Glutamatergic neuron (in vitro differentiated cells): ENCODE results near the gene PML. TPM values are rescaled to one million over a fixed set of nuclear protein-coding genes. Genes with fewer than 3 reads are reported as not detected.

Experiments
- DNase-seq: peaks from one replicate; pipeline ENCODE4 v3.0.0; 2022
- H3K27ac Mint-ChIP-seq: one replicate; pipeline ENCODE4 v1.8.0; 2020; ENCODE audit warnings: mild to moderate bottlenecking, mixed read lengths, inconsistent platforms; ENCODE audit not compliant: unreplicated experiment
- H3K27me3 Mint-ChIP-seq: one replicate; pipeline ENCODE4 v1.8.0; 2020; ENCODE audit warnings: mild to moderate bottlenecking, moderate library complexity, mixed read lengths, inconsistent platforms; ENCODE audit not compliant: unreplicated experiment
- H3K36me3 Mint-ChIP-seq: one replicate; pipeline ENCODE4 v1.8.0; 2020; ENCODE audit warnings: mild to moderate bottlenecking, mixed read lengths, inconsistent platforms; ENCODE audit not compliant: unreplicated experiment
- H3K4me1 Mint-ChIP-seq: one replicate; pipeline ENCODE4 v1.8.0; 2020; ENCODE audit warnings: mild to moderate bottlenecking, low read depth, mixed read lengths, inconsistent platforms; ENCODE audit not compliant: unreplicated experiment
- H3K4me3 Mint-ChIP-seq: one replicate; pipeline ENCODE4 v1.8.0; 2020; ENCODE audit warnings: mild to moderate bottlenecking, mixed read lengths, inconsistent platforms; ENCODE audit not compliant: unreplicated experiment
- H3K9me3 Mint-ChIP-seq: one replicate; pipeline ENCODE4 v1.8.0; 2020; ENCODE audit warnings: mild to moderate bottlenecking, moderate library complexity, mixed read lengths, inconsistent platforms; ENCODE audit not compliant: unreplicated experiment
- CTCF ChIP-seq: fragments of 200-600 bp; sonication (generic); IDR thresholded peaks from one replicate; pipeline ENCODE4 v1.5.0; 2021; ENCODE audit not compliant: partially characterized antibody, unreplicated experiment
- total RNA-seq: library from RNA; stranded (reverse); fragmentation: NEBNext Ultra II Directional; extraction: Animal tissue kit (Norgen Biotek cat#: 25700); gene quantifications from one replicate; pipeline ENCODE4 v1.2.1, GENCODE V29; 2021; ENCODE audit not compliant: unreplicated experiment

The PML gene
- total RNA-seq, 1 donor from 2014 or later = 27.6 TPM

DNA sequence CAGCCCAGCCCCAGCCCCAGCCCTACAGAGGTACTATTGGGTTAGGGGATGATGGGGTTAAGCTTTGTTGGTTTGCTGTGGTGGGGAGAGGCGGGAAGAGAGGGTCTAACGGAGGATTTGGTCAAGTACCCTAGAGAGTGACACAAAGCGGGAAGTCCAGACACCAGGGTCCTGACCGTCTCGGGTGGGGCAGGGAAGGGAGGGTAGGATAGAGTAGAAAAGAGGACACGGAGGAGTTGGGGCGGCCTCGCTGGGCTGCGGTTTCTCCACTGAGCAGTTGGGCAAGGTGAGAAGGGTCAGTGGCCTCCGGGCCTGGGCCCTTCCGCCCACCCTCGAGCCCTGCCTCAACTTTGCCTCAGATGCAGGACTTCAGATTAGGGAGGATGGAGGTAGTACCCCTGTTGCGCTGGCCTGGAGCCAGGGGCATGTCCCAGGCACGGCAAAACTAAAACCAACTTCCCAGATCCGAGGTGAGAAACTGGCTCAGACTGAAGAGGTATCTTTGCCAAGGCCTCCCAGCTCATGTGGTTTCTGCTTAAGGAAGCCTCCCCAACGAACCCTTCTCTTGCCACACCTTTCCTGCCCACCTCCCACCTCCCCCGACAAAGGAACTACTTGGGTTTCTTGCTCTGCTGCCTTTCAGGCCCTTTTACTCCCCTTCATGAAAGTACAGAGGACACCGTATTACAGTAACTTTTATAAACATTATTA, 551 bp downstream of the PML start:
- no peak for TF ChIP-seq CTCF
- DNase-seq = no peak
- Mint-ChIP-seq H3K27ac (no peak overlapping the region), H3K9me3 (peaks cover 1% of the 10 kb centered on the region), H3K27me3 (peaks cover 5% of the 10 kb centered on the region), H3K36me3 (no peaks in the 10 kb centered on the region), H3K4me3 (peak overlapping the region; percentile 98), H3K4me1 (peaks cover 8% of the 10 kb centered on the region)

GRCh38 chr15:73996267-73996666, 1.8 kb downstream of the PML start:
- peaks cover 2% of the 10 kb centered on the region for H3K27me3 Mint-ChIP-seq
- TF ChIP-seq CTCF = no peak

GRCh38 chr15:73996939-73997338, 2.4 kb downstream of the PML start:
- no peak for TF ChIP-seq CTCF
- peaks cover 8% of the 10 kb centered on the region for H3K4me1 Mint-ChIP-seq
- H3K27ac Mint-ChIP-seq = no peak overlapping the region
- H3K4me3 Mint-ChIP-seq = no peak overlapping the region
- DNase-seq = no peak
- peaks cover 2% of the 10 kb centered on the region for H3K27me3 Mint-ChIP-seq
- peaks cover 1% of the 10 kb centered on the region for H3K9me3 Mint-ChIP-seq
- H3K36me3 Mint-ChIP-seq = no peaks in the 10 kb centered on the region

More at GRCh38 chr15:73996267-73996666, 1.8 kb downstream of the PML start:
- H3K4me3 Mint-ChIP-seq = peak overlapping the region; percentile 98
- no peaks in the 10 kb centered on the region for H3K36me3 Mint-ChIP-seq
- peaks cover 8% of the 10 kb centered on the region for H3K4me1 Mint-ChIP-seq
- no peak for DNase-seq
- H3K9me3 Mint-ChIP-seq = peaks cover 1% of the 10 kb centered on the region
- H3K27ac Mint-ChIP-seq = no peak overlapping the region

GRCh38 chr15:73997986-73998385, 3.5 kb downstream of the PML start:
- Mint-ChIP-seq H3K9me3 (peaks cover 1% of the 10 kb centered on the region), H3K4me1 (peaks cover 8% of the 10 kb centered on the region), H3K27ac (no peak overlapping the region)

More at GRCh38 chr15:73997986-73998385, 3.5 kb downstream of the PML start:
- H3K36me3 Mint-ChIP-seq = no peaks in the 10 kb centered on the region
- H3K27me3 Mint-ChIP-seq = peaks cover 2% of the 10 kb centered on the region
- DNase-seq = no peak
- no peak overlapping the region for H3K4me3 Mint-ChIP-seq
- TF ChIP-seq CTCF = no peak
